ENCODE data around the gene ZNF485.

The ZNF485 gene

GRCh38 chr10:43605850-43606322 is 352 bp upstream of the ZNF485 start:
- Histone ChIP-seq H3K27ac (peak overlapping the region; percentile 19 to 85), H3K4me3 (peak overlapping the region; percentile 100)
- TF ChIP-seq, protein P1, sequence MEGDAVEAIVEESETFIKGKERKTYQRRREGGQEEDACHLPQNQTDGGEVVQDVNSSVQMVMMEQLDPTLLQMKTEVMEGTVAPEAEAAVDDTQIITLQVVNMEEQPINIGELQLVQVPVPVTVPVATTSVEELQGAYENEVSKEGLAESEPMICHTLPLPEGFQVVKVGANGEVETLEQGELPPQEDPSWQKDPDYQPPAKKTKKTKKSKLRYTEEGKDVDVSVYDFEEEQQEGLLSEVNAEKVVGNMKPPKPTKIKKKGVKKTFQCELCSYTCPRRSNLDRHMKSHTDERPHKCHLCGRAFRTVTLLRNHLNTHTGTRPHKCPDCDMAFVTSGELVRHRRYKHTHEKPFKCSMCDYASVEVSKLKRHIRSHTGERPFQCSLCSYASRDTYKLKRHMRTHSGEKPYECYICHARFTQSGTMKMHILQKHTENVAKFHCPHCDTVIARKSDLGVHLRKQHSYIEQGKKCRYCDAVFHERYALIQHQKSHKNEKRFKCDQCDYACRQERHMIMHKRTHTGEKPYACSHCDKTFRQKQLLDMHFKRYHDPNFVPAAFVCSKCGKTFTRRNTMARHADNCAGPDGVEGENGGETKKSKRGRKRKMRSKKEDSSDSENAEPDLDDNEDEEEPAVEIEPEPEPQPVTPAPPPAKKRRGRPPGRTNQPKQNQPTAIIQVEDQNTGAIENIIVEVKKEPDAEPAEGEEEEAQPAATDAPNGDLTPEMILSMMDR (IDR thresholded peaks at IDR 0.05), result no peak
- no peak for DNase-seq (ENCODE audit: low spot score)

- Histone ChIP-seq H3K4me3 (peak overlapping the region; percentile 100), H3K27ac (no peak overlapping the region)
- DNase-seq (ENCODE audit: low spot score), result no peak
- TF ChIP-seq, protein P1 (IDR thresholded peaks at IDR 0.05), result no peak
These were observed 948 bp downstream of the ZNF485 start for GRCh38 chr10:43607199-43607573.

- Histone ChIP-seq H3K4me3 (no peak overlapping the region), H3K27ac (no peak overlapping the region)
- no peak for DNase-seq (ENCODE audit: low spot score)
- TF ChIP-seq, protein P1 (IDR thresholded peaks at IDR 0.05), result no peak
These were observed 4.4 kb downstream of the ZNF485 start for GRCh38 chr10:43610636-43611035.

GRCh38 chr10:43616697-43617370 is 10.6 kb downstream of the ZNF485 start:
- TF ChIP-seq, protein P1 (IDR thresholded peaks at IDR 0.05), result no peak
- no peak overlapping the region for H3K27ac ChIP-seq
- DNase-seq (ENCODE audit: low spot score), result no peak
- no peak overlapping the region for H3K4me3 ChIP-seq

- DNase-seq (ENCODE audit: low spot score), result no peak
- TF ChIP-seq, protein P1 (IDR thresholded peaks at IDR 0.05), result no peak
- H3K4me3 ChIP-seq, result no peak overlapping the region
These were observed 13.1 kb downstream of the ZNF485 start for GRCh38 chr10:43619368-43619767.

DNA sequence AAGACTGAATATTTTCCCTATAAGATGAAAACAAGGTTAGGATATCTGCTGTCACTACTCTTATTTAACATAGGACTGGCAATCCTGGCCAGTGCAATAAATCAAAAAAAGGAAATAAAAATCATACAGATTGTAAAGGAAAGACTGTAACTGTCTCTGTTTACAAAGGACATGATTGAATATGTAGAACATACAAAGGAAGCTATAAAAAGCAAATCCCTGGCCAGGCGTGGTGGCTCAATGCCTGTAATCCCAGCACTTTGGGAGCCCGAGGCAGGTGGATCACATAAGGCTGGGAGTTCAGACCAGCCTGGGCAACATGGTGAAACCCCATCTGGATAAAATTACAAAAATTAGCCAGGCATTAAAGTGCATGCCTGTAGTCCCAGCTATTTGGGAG is 15.8 kb downstream of the ZNF485 start:
- DNase-seq (ENCODE audit: low spot score), result no peak
- TF ChIP-seq, protein P1 (IDR thresholded peaks at IDR 0.05), result no peak
- Histone ChIP-seq H3K27ac (no peak overlapping the region), H3K4me3 (no peak overlapping the region)

More at GRCh38 chr10:43619368-43619767, 13.1 kb downstream of the ZNF485 start:
- H3K27ac ChIP-seq, result no peak overlapping the region

DNA sequence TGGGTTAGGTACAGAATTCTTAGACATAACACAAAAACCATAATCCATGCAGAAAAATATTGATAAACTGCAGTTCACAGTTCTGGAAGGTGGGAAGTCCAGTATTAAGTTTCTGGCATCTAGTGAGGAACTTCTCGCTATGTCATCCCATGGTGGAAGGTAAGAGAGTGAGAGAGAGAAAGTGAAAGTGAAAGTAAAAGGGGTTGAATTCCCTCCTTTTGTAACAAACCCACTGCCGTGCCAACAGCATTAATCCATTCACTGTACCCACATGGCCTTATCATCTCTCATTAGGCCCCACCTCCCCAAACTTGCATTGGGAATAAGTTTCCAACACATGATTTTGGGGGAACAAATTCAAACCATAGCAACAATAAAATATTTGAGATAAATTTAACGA is 17.1 kb downstream of the ZNF485 start:
- TF ChIP-seq, protein P1 (IDR thresholded peaks at IDR 0.05), result no peak
- Histone ChIP-seq H3K27ac (no peak overlapping the region), H3K4me3 (peak overlapping the region; percentile 60)
- DNase-seq (ENCODE audit: low spot score), result no peak

Measured in coronary artery (tissue), 2 donors.